ENCODE measurements around the gene FCN1.

Gene FCN1

DNA sequence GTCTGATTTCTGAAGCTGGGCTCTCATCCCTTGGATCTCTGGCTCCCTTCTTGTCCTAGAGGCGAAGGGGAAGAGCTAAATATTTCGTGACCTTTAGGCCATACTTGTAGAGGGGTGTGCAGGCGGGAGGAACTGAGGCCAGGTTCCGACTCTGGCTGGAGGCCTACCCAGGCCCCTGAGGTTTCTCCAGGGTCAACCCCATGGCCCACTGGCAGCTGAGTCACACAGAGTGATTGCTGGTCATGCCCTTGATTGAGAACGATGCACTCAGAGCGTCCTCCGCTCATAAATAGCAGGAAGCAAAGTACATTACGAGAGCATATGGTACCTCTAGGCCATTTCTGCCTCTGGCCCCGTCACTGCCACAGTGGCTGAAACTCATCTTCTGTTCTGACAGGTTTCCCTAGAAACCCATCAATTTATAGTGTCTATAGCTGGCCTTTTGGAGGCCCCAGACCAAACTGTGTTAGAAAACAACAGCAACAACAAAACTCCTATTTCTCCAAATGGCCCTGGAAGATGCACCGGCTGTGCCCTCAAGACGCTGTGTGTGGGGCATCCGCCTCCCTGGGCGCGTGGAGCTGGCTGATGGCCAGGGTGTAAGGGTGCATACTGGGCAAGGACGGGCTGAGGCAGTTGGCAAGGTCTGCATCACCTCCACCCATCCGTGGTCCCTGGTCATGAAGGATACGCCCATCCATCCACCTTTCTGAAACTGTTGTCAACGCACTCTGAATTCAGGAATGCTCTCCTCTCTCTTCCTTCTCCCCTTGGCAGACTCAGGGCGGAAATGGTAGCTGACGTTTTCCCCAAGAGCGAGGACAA lies 32.9 kb upstream of the FCN1 start:
- no peak for DNase-seq

GRCh38 chr9:134949681-134950385 lies 32.1 kb upstream of the FCN1 start:
- DNase-seq, result no peak

GRCh38 chr9:134948149-134948548 lies 30.4 kb upstream of the FCN1 start:
- DNase-seq, result no peak

- no peak for DNase-seq
These were observed 29.7 kb upstream of the FCN1 start for GRCh38 chr9:134947265-134947955.

- DNase-seq, result no peak
These were observed 29.0 kb upstream of the FCN1 start for GRCh38 chr9:134946663-134947062.

DNA sequence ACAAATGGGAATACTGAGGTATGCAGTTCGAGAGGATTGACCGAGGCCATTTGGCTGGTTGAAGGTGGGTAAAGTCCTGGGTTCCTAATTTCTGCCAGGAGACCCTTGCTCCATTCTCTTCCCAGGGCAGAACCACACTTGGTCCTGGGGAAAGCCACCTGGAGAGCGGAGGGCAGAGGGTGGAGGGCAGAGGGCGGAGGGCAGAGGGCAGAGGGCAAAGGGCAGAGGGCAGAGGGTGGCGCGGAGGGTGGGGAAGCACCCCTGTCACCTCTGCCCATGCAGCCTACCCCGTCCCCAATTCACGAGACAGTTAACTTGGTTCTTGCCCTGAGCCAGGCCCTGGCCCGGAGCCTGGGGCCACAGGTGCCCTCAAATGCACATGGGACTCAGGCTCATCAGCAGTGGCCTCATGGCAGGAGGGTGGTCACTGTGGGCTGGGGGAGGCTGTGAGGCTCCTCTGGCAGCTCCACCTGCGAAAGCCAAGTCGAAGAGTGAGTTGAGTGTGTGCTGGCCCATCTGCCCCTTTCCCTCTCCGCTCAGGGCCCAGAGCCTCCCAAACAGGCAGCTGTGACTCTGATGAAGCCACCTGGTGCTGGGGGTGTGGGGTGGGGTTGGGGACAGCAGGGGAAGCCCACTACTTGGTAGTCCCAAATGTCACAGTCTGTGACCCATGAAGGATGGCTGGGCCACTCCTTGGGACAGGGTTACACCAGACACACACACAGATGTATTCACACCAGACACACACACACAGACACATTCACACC lies 28.0 kb upstream of the FCN1 start:
- DNase-seq, result no peak

DNA sequence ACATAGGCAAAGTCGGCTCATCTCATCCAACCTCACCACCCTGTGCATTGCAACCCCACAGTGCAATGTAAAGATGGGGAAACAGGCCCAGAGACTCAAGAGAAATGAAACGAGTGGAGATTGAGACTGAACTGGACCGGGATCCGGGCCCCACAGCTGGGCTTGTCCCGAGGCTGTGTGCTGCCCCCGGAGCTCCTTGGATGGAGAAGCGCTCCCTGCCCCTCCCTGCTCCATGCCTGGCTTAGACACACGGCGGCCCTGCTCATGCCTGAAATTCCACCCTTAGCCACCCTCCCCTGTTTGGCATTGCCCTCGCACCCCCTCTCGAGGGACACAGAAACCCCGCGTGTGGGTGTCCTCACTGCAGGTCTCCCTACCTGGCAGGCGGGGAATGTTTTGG lies 27.2 kb upstream of the FCN1 start:
- DNase-seq, result no peak

GRCh38 chr9:134944351-134944802 lies 26.7 kb upstream of the FCN1 start:
- DNase-seq, result no peak

GRCh38 chr9:134943836-134944235 lies 26.1 kb upstream of the FCN1 start:
- DNase-seq, result no peak

GRCh38 chr9:134943411-134943810 lies 25.7 kb upstream of the FCN1 start:
- no peak for DNase-seq

DNA sequence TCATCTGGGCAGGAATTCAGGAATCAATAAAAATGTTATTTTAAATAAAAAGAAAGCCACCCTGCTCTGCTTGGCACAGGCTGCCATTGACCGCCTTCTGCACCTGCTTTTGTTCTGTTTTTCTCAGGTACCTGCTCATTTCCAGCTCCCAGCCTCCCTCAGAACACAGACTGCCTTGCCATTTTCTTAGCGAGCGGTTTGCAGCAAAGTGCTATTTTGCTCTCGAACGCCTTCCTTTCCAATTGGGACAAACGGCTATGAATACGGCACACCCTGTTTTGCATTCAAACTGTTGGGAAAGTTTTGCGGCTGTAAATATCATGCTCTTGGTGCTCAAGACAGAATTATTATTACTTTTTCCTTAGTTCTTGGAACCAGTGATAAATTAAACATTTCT lies 25.1 kb upstream of the FCN1 start:
- DNase-seq, result no peak

DNA sequence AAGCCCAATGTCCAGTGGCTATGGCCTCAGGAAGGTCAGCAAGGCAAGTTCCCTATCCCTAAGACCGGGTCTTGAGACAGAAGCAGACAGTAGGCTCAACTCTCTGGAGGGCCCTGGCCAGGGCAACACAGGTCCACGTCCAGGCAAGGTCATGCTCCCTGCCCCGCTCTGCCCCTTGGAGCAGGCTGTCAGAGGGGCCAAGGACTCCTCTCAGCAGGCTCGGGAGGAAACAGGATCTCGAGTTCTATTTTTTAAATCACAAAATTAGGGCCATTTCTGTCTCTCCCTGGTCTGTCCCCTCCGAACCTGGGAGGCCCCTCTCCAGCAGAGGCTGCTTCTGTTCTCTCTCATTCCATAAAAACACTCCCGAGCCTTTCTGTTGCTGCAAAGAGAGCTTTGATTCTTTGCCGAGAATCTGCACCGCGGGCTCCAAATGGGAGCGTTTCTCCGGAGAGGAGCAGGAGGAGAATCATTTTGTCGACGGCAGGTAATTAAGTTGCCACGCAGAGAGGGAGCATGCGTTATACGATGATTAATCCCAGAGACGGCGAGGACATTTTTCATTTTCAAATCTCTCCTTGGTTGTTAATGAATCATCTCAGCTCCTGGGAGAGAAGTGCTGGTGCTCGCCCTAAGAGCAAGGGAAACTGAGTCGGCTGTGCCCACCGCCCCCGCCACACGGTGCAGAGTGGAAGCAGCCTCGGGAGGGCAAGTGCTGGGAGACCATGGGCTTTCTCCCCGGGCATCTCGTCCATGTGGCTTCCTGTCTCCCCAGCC lies 24.5 kb upstream of the FCN1 start:
- DNase-seq, result no peak

GRCh38 chr9:134940236-134941208 lies 22.8 kb upstream of the FCN1 start:
- no peak for DNase-seq

- DNase-seq, result no peak
These were observed 22.1 kb upstream of the FCN1 start for GRCh38 chr9:134939836-134940235.

GRCh38 chr9:134939080-134939733 lies 21.5 kb upstream of the FCN1 start:
- no peak for DNase-seq

DNA sequence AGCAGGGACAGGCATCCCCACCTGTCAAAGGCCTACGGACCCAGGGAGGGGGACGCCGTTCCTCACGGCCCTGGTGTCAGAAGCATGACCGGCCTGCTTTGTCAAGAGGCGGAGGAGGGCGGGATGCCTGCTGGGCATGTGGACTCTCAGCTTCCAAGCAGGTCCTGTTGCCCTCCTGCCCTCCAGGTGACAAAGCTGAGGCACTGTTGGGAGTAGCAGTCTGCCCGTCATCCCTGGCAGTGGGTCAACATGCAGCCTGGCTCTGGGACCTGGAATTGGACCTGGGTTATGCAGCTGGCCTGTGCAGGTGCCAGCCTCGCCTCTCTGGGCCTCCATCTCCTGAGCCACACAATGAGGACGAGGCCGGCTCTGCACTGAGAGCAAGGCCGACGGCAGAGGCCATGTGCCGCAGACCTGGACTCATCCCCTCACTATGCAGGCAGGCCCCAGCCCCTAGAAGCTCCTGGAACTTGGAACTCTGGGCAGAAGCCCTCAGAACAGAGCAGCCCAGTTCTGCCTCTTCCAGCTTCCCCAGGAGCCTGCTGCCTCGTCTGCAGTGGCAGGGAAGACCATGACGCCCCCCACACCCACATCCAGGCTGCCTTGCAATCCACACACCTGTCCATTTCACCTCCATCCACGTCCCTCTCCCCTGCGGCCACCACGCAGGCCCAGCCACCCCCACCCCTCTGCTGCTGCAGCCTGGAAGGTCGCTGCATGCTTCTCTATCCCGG lies 20.8 kb upstream of the FCN1 start:
- DNase-seq, result no peak

DNA sequence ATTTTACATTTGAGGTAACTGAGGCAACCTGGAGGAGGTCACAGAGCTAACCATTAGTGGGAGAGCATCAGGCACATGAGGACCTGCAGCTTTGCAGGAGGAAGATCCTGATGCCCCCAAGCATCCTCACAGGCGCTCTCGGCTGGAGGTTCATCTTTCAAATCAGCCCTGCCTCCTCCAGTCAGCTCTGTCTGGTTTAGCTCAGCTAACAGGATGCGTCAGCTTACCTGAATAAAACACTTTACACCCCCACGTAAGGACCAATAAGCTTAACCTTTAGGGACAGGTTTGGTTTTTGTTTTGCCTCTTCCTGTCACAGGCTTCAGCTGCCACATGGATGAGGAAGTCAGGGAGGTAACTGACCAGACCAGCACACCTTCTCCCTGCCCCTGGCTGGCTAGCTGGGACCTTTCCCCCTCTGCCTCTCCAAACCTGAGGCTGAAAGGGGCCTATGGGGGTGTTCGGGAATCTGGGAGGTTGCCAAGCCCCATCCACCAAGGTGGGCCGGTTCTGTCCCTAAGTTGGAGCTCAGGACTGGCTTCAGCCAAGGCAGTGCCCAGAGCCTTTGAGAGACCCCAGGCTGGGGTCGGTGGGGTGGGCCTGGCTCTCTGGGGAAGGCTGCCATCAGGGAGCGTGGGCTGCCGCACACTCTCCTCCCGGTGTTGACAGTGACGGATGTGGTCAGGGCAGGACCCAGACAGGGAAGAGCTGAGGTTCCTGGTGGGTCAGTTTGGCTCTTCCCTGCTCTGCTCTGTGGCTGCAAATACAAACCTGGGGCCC lies 20.0 kb upstream of the FCN1 start:
- DNase-seq, result no peak

GRCh38 chr9:134937164-134937555 lies 19.4 kb upstream of the FCN1 start:
- no peak for DNase-seq

All from NCI-H2107 (cell line).